GM19099 (cell line): ENCODE measurements around the gene MTX2.

ENCODE experiments used
- POLR2A ChIP-seq: IDR thresholded peaks from 3 replicates; pipeline ENCODE4 v1.6.1; 2011; ENCODE audit warnings: low read depth; ENCODE audit not compliant: insufficient read length; ENCODE audit errors: extremely low read depth

MTX2 gene

GRCh38 chr2:176278927-176279326 is 9.7 kb downstream of the MTX2 start:
- TF ChIP-seq POLR2A: no peak

GRCh38 chr2:176280156-176280555 is 10.9 kb downstream of the MTX2 start:
- TF ChIP-seq POLR2A: no peak

DNA sequence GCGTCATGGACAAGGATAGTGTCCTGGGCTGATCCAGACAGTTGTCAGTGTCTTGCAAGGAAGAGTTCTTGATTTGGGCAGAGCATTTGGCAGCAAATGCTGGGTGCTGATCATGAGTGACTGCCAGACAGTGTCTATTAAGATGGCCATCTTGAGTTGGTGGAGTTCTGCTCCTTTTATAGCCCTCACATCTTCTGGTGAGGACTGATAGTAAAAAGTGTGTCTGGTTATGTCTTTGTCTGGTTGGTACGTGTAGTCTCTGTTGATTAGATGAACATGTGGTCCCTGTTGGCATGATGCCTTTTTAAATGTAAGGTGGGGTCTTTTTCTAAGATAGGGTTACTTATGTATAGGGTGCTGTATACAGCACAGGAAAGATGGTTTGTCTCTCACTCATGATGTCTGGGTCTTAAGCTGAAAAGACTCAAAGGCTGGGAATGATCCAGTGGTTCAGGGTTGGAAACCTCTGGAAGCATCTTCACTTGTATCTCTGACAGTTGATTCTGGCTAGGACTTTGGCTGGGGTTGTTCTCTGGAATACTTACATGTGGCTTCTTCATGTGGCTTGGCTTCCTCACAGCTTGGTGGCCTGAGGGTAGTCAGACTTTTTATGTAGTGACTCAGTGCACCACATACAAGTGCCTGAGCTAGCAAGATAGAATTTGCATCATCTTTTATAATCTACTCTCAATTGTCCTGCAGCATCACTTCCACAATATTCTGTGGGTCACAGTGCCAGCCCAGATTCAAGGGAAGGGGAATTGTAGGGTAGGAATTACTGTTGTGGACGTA is 11.8 kb downstream of the MTX2 start:
- no peak for TF ChIP-seq POLR2A

- TF ChIP-seq POLR2A: no peak
These were observed 14.2 kb downstream of the MTX2 start for GRCh38 chr2:176283291-176284068.

DNA sequence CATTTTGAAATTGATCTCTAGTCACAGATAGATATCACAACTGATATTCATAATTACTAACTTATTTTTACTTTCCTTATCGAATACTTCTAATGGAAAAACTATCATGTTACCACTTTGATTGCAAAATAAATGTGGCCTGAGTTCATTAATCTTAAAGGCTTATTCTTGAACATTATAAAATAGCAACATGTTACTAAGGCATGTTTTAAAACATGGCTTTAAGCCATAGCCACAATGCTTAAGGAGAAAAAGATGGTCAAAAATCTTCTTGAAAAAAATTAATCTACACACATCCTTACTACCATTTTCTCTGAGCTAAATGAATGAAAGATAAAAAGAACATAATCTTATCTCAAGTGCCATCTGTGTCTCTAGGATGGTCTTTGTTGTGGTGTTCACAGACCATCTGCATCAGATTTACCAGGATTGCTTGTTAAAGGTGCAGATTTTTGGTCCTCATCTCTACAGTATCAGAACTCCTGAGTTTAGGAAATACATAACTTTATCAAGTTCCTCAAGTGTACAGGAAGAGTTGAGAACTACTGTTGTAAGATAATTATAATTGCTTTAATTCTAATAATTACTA is 15.3 kb downstream of the MTX2 start:
- TF ChIP-seq POLR2A: no peak

DNA sequence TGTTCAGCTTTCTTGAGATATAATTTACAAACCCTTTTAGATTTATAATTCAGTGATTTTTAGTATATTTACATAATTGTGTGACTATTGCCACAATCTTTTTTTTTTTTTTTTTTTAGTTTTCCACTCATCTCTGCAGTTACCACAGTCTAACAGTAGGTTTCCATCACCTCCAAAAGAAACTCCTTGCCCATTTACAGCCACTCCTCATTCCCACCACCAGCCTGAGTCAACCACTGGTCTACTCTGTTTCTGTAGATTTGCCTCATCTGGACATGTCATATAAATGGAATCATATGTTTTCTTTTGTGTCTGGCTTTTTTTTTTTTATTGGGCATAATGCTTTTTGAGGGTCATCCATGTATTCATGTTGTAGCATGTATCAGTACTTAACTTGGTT is 16.1 kb downstream of the MTX2 start:
- TF ChIP-seq POLR2A: no peak

DNA sequence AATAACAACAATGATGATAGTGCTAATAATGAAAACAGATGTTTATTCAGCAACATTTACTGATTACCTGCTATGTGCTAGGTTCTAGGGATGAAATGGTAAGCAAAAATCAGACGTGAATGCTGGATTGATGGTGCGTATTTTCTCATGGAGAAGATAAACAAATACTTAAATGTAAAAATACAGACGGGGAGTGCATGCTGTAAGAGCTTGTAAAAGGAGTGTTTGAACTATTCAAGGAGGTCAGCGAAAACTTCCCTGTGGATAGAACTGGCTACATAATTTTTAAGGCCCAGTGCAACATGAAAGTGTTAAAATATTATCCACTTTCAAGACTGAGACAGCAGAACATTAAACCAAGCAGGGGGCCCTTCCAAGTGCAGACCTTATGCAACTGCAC is 22.1 kb downstream of the MTX2 start:
- TF ChIP-seq POLR2A: no peak

DNA sequence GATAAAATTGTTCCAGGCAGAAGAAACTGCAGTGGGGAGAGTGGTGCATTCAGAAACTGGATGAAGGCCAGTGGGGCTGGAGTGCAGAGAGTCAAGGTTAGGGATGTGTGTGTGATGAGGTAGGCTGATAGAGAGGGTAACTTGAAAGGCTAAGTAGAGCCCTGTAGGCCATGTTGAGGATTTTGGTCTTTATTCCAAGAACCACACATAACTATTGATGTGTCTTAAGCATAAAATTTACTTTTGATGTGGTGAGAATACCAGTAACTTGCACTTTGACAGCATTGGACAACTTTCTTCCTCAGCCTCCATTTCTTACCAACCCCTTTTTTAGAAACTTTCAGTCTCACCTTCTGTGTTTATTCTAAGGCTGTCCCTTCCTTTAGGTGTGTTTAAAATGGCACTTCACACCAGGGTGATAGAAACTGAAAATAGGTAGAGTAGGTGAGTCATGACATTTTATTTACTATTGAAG is 22.6 kb downstream of the MTX2 start:
- TF ChIP-seq POLR2A: no peak

DNA sequence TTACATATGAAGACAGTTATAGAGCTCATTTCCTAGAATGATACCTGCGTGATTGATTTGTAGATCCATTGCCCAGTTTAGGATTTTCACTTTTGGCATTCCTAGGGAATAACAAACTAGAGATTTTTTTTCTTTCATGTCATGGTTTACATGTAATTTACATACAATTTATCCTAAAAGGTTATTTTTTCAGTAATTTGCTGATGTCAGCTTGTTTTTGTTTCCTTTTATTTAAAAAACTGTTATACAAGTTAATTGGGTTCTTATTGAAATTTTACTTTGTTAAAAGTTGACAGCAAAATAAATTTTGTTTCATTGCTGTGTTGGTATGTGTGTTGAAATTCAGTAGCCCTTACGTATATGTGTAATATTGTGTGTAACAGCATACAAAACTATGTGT is 23.4 kb downstream of the MTX2 start:
- no peak for TF ChIP-seq POLR2A

DNA sequence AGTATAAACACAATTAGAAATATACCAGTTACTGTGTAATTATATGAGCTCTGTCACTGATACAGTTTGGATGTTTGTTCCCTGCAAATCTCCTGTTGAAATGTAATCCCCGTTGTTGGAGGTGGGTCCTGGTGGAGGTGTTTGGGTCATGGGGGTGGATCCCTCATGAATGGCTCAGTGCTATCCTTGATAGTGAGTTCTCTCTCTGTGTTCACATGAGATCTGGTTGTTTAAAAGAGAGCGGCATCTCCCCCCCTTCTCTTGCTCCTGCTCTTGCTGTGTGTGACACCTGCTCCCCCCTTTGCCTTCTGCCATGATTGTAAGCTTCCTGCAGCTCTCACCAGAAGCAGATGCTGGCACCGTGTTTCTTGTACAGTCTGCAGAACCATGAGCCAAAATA is 24.1 kb downstream of the MTX2 start:
- TF ChIP-seq POLR2A: no peak

- TF ChIP-seq POLR2A: no peak
These were observed 27.8 kb downstream of the MTX2 start for GRCh38 chr2:176297067-176297466.

DNA sequence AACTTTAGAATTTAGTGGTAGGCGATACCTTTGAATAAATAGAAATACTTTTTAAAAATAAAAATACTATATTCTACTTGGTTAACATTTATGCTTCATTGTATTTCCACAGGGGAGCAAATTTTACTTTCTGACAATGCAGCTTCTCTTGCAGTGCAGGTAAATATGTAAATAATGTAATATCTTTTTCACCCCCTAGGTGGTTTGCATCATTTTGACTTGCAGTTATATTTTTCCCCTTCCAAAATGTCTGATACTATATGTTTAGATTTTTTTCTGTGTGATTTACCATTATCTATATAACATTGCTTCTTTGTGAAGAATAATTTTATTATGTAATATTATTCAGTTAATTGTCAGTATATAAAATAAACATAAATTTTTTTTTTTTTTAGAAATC is 28.5 kb downstream of the MTX2 start:
- TF ChIP-seq POLR2A: no peak

DNA sequence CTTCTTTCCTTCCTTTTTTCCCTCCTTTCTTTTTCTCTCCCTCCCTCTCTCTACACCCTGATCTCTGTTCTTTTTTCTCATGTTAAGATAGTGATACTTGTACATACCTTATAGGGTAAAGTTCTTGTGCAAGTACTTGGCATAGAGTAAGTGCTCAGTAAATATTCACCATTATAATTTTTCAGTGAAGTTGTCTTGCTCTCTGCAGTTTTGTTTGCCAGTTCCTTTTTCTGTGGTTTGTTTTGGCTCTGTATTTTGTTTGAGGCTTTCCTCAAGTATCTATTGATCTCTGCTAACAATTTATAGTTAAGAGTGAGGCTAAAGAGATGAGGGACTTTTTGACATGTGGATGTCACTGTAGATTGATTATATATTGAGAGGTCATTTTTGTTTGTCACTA is 48.0 kb downstream of the MTX2 start:
- no peak for TF ChIP-seq POLR2A

DNA sequence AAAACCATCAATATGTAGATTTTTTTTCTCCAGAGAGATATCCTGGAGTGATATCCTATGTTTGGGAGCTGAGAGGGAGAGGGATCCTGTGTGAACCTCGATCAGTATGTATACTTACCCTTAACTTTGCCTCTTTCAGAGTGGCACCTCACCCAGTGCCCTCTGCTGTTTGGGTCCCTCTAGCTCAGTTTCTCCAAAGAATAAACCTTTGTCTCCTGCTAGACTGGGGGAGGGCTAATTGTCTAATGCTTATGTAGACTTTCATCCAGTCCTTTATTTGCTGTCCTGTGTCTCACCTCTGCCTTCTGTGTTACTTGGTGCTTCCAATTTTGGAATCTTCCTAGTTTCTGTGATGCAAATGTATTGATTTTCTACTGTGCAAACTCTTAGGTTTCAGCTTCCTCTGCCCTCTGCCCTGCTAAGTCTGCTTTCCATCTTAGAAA is 48.4 kb downstream of the MTX2 start:
- TF ChIP-seq POLR2A: no peak

DNA sequence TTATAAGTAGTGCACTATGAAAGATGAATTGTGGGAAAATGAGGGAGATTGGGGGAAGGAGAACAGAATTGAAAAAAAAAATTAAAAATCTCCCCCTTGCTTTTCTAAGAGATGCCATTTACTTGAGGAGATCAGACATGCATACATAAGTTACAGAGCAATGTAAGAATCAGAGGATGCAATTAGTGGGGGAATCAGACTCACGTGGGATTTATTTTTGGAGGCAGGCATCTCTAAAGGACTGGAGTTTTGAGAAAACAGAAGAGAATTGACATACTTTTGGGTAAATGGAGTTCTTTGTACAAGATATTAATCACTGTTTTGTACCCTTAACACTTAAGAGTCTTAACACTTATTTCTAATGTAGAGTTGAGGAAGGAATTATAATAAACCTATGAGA is 52.7 kb downstream of the MTX2 start:
- TF ChIP-seq POLR2A: no peak

- no peak for TF ChIP-seq POLR2A
These were observed 55.6 kb downstream of the MTX2 start for GRCh38 chr2:176324862-176325261.

GRCh38 chr2:176325732-176326131 is 56.5 kb downstream of the MTX2 start:
- no peak for TF ChIP-seq POLR2A

DNA sequence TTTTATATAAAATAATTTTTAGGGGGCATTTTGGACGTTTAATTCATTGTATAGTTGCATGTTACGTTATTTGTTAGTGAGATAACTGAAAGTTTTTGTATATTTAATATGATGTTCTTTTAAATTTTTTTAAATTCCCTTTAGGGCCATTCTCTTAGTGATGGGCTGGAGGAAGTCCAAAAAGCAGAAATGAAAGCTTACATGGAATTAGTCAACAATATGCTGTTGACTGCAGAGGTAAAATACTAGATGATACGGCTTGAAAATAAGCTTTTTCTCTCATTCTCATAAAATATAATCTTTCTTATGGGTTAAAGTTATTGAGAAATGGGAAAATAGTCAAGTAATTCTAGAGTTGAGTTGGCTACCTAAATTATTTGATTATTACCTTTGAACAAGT is 58.9 kb downstream of the MTX2 start:
- TF ChIP-seq POLR2A: no peak
